Measurements from ENCODE around the gene GRIK4.

DNA sequence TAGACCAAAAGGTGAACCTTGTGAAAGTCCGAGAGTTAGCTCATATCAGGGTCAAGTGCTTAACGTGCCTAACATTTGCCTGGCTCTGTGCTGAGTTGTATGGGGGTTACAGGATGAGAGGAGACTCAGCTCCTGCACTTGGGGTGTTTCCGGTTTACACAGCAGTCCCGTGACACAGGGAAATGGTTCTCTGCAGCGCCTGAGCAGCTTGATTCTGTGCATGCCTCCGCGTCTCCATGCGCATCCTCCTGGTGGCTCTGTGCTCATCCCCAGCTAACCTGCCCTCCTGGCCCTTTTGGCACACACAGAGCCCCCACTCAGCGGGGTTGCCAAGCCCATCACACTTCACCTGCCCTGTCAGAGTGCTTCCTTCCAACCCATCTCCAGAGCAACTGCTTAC is 274.0 kb downstream of the GRIK4 start:
- TF ChIP-seq CTCF (IDR thresholded peaks at IDR 0.05; ENCODE audit: low read depth, low read length, missing input control) (no peak), GABPA (IDR thresholded peaks at IDR 0.05 in 1 of 2, conservative IDR thresholded peaks at IDR 0.05 in 1 of 2) (no peak)

Measured in liver (tissue), 3 donors.